Renal cortex interstitium (tissue), 11 donors: ENCODE data around the gene IL19. TPM values are rescaled to one million over a fixed set of nuclear protein-coding genes. Genes with fewer than 3 reads are reported as not detected.
"Not testable (repeated sequence)": the region's sequence is repeated elsewhere in the genome, so short reads cannot be mapped to it uniquely, and the experiment has no call there.

Source experiments
- DNase-seq, 11 donors: peaks; one replicate each; pipeline ENCODE4 v3.0.0-alpha.2; 2013; ENCODE audit warnings: low read depth in 9 of 11, low spot score in 4 of 11; ENCODE audit errors: extremely low read depth in 1 of 11
- polyA plus RNA-seq, 3 donors: library from polyadenylated mRNA; unstranded; fragments of 120-200 nt; gene quantifications; one replicate each; pipeline ENCODE4 v1.2.1, GENCODE V29; 2013; ENCODE audit not compliant: insufficient read length in 3 of 3

IL19 gene
- polyA plus RNA-seq, 3 donors, result 0.65 to 1.5 (median 0.68) TPM

DNA sequence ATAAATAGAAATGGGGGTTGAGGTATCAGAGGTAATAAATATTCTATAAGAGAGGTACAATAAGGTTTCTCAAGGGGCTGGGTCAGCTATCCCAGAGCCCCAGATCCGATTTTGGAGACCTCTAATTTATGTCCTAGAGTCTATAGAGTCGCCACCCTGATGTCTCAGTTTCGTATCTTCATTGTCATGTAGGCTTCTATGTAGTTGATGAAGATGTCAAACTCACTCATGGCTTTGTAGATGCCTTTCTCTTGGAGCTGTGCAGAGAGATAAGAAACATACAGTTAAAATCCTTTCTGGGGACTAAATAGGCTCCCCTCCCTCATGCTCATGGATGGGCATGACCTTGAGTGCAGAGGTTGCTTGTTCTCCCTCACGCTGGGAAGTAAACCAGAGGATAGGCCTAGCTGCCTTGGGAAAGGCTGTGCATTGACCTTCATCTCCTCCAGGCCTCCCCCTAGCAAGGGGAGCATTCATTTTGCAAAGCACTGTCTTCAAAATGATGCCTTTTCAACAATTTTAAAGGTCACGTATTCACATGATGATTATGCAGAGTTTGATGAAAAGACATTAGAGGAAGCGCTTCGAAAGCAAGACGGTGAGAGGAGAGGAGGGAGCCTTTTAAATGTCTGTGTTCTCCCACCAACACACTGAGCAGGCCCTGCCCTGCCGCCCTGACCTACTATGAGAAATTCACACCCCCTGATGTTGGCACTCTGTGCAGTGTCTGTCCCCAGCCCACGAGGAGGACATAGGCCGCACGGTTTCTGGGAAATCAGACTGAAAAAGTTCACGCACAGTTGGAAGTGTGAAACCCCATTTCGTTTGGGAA lies 1.9 kb upstream of the IL19 start:
- DNase-seq, result no peak

DNA sequence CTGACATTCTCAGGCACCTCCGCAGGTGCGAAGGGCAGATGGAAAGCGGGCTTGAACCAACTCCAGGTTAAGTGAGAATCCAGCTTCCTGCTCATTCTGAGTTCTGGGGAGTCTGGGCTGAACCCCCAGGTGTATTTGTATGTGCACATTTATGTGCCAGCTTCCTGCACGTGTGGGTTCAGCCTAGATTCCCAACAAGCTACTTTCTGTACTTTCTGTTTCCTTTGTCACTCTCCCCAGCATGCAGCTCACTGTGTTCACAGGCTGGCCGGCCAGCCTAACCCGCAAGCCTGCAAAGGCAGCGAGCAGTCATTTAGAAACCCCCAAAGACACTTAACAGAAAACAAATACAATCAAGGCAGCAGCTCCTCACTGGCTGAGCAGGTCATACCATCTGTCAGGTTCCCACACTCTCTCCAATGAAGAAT lies 1.3 kb upstream of the IL19 start:
- no peak for DNase-seq

DNA sequence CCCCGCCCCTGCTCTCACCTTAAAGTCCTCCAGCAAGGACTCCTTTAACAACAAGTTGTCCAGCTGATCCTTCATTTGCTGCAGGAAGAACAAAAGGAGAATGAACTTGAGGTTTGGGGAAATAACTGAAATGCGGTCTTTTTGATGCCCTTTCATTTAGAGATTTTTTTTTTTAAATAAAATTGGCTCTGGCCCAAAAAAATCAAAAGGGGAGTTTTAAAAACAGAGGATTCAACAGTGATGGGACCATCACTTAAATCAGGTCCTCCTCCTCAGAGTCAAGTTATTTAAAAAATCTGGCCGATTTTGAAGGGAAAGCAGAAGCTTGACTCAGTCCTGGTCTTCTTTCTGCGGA lies 742 bp downstream of the IL19 start:
- DNase-seq, result no peak

DNA sequence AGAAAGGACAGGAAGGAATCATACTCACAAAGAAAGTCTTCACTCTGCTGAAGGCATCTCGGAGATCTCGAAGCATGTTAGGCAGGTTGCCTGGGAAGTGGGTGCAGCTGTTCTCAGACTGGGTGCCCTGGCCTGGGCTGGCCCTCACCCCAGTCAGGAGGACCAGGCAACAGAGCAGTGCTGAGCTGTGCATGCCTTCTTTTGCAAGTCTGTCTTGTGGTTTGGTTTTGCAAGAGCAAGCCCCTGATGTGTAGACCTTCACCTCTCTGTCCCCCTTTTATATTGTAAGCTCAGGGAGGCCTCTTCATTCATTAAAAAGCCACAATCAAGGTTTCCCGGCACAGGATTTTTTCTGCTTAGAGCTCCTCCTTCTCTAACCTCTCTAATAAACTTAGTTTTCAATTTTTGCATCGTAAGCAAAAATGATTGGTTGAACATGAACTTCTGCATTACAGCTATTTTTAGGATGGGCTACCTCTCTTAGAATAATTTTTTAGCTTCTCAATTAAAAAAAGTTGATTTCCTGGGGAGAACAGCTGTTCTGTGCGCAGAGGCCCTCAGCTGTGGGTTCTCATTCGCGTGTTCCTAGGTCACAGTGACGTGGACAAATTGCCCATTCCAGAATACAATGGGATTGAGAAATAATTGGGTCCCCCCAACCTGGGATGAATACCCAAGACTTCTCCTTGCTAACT lies 1.8 kb downstream of the IL19 start, which contains the start of gene IL10:
Gene IL10, minus strand, starts transcription at position 252 of the 695 bp plus-strand sequence. Its CDS starts 59 bp downstream, at position 193.
- no peak for DNase-seq

DNA sequence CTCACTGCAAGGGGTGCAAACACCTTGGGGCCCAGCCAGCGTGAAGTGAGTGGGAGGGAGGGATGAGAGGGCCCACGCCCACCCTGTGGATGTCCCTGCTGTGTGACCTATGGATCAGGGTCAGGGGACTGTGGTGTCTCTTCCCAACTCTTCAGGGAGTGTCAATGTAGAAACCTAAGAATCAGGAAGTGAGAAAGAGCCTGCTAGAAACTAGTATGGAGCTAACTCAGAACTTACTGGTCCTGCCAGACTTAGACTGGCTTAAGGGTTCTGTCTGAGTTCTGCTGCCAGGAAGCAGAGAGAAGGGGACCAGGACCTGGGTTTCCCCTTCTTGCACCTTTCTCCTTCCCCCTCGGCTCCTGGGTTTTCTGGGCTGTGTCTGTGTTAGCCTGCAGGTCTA lies 3.5 kb downstream of the IL19 start:
- DNase-seq, result no peak

DNA sequence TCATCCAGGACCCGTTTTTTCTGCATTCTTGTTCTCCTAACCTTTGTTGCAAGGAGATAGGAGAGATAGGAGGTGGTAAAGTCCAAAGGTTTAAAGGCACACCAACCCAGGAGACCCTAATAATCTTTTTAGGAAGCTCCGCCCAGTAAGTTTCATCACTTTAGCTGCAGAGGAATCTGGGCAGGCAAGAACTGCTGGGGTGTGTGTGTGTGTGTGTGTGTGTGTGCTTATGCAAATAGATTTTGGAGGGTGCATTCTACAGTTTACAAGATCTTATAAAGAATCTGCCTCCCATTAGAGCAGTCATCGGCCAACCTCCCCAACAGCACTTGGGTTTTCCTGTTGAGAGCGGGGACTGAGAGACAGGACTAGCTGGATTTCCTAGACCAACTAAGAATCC lies 5.7 kb downstream of the IL19 start:
- no peak for DNase-seq

DNA sequence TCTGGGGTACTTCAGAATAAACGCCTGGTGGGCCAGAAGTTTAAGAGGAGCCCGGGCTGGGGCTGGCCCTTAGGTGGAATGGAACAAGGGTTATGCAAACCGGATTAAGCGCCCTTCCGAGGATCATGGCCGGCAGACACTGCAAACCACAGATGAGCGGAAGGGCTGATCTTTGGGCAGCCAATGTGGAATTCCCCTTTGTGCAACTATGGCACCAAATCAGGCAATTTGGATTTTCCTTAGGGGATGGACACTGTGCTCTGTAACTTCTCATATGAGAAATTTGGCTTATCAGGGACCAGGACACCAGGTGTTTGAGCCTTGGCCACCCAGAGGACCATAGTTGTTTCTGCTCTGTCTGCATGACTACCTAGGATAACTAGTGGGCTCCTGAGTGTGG lies 7.5 kb downstream of the IL19 start:
- DNase-seq, result no peak

DNA sequence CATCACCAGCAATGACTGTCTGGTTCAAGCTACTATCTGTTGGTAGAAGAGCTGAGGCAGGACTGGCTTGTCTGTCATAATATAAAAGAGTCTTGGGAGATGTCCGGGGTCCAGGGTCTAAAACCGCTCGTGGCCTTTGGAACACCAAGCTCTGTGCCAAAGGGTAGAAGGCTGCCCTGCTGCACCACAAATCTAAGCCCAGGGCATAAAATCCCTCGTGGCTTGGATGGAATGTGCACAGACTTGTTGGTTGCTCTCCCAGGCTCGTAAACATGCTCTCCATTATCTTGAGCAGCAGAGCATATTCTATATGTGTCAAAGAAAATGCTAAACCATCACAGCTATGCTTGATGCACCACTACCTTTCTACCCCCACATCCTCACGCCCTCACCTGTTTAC lies 8.3 kb downstream of the IL19 start:
- not testable (repeated sequence) for DNase-seq

DNA sequence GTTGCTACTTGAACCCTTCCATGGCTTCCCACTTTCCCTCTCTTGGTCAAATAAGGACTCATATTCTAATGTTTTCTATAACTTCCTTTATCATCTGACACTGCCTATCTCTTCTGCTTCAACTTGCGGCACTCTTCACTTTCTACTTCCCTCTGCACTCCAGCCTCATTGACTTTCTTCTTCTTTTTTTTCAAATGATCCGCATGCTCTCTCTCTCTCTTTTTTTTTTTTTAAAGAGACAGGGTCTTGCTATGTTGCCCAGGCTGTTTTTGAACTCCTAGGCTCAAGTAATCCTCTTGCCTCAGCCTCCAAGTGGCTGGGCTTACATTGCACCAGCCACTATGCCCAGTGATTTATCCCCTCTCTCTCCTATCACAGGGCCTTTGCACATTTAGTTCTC lies 9.1 kb downstream of the IL19 start:
- DNase-seq, result no peak

DNA sequence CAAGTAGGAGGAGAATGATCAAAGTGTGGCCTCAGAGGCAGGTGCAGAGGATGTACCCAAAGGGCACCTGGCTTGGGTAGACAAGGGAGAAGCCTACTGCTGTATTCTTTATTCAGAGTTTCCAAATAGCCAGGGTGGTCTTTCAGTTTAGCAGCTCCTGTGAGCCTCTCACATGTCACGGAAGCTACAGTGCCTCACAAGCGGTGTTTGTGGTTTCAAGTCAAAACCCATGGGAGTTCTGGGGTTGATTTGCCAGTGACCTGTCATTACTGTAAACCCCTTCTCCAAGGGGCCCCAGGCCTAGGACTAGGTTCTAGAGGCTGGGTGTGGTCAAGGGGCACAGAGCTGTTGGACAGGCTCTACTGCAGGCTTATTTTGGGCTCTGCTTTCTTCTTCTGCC lies 11.9 kb downstream of the IL19 start:
- no peak for DNase-seq

DNA sequence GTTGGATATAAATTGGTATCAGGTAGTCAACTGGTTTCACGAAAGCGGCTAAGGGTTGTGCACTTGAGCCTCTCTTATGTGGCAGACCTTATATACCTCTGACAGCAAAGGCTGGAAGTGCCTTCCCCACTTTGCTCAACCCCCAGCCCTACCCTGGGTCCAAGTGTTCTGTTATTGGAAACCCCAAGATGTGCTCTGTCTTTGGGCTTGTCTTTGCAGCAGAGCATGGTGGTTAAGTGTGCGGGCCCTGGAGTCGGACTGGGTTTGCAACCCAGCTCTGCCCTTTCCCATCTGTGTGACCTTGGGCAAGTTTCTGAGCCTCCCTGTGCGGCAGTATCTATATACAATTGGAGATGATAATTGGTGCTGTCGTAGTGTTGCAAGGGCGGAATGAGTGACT lies 12.9 kb downstream of the IL19 start:
- no peak for DNase-seq

DNA sequence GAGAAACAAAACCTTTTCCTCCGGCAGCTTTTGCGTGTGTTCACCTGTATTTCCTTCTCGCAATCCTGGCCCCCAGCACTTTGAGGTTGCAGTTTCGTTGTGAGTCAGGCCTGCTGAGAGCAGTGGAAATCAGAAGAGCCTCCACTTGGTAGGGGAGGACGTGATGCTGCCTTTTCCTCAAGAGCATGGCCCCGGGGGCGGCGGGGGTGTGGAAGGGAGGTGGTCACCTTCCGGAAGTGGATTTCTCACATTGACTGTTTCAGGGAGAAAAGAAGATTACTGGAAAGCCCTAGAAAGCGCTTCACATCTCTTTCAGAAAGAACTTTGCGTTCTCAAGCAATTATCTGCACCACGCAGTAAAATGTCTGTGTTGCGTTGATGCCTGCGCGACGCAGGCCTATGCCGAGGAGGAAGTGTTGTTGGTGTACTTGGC lies 13.9 kb downstream of the IL19 start:
- DNase-seq, result no peak

DNA sequence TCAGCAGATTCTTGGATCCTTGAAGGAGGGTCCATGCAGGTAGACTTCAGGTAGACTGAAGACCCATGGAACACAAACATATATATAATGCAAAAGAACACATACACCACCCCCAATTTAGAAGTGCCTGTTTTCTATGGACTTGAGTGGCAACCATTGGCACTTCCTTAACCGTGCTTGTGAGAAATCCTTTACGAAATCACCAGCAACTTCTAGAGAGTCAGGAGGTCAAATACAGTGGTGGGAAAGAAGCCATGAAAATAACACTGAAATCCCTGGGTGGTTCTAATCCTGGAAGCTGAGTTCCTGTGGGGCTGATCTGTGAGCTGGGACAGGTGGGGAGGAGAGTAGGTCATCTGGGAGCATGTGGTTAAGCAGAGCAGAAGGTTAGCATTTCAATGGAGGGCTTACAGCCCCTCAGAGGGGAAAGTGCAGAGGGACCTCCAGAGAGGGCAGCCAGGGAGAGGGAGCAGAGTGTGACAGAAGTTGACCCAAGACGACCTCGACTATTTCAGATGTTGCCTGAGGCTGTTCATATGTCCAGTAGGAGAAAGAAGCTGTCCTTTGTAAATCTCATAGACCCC lies 14.7 kb downstream of the IL19 start:
- DNase-seq, result no peak

DNA sequence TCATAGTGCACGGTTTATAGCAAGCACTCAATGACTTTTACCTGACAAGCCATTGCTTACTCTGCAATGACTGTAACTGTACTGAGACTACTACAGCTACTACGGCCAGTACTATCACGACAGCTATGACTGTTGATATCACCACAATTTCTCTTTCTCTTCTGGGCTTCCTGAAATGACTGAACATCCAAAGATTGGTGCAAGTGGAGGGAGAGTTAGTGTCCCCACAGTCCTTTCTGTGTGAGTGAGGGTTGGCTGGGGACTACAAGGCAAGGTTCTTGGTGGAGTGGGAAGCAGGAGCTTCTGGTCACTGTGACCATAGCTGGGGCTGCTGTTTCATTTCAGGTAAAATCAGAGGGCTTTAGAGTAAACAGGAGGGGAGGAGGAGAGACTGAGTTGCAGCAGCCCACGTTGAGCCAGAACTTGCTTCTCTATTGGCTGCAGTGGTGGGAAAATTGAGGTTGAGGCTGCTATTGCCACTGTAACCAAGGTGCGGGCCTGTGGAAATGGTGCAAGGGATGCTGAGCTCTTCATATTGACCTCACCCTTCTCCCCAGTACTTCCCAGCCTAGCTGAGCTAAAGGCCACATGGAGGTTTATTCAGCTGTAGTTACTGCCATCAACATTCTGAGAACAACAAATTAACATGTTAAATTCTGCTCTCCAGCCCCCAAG lies 15.8 kb downstream of the IL19 start:
- DNase-seq, result no peak

DNA sequence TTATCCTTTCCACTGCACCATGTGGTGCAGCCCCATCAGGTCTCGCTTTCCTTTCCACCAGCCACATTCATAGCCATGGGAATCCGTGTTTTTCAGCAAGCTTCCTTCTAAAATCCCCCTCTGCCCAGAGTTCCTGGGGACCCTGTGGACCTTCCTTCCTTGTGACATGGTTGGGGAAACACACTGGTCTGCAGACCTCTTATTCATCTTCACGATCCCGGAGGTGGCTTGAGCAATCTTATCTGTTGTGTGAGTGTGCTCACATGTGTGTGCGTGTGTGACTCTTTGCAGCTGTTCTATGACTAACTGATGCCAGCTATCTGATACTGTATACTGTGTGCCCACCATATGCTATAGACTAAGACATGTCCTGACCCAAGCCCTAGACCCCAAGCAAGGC lies 17.3 kb downstream of the IL19 start:
- no peak for DNase-seq

DNA sequence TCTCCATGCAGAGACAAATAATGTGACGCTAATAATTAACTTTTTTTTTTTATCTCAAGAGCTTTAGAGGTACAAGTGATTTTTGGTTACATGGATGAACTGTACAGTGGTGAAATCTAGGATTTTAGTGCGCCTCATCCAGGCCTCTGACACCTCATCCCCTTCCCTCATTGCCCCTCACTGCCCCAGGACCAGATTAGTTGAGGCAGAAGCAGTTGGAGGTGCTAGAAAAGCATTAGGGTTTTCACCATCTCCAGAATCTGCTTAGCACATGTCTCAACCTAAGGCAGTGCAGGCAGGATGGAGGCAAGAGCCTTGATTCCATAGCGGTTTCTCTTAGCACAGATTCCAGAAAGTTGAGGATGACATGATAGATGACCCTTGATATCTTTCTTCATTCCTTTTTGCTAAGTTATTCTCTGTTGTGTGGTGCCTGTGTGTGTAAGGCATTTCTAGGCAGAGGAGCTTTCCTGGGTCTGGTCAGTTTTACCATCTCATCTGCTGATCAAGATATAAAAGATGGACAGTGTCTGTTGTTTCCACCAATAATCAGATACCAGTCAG lies 18.0 kb downstream of the IL19 start:
- no peak for DNase-seq

DNA sequence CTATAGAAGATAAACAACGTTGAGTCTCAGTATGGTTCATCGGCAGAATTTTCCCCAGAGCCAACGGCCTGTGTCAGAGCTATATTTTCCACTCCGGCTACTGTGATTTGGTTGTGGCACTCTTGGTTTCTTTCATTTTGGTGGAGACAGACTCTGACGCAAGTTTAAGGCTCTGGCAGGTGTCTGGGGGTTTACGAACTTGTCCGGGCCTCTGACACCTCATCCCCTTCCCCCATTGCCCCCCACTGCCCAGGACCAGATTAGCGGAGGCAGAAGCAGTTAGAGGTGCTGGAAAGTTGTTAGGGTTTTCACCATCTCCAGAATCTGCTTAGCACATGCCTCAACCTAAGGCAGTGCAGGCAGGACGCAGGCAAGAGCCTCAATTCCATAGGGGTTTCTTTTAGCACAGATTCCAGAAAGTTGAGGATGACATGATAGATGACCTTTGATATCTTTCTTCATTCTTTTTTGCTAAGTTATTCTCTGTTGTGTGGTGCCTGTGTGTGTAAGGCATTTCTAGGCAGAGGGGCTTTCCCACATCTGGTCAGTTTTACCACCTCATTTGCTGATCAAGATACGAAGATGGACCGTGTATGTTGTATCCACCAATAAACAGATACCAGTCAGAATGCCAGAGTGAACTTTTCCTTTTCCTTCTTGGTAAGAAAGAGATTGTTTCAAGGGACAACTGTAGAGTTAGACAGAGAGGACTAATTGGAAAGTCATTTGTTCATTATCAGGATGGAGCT lies 20.1 kb downstream of the IL19 start:
- DNase-seq, result no peak

DNA sequence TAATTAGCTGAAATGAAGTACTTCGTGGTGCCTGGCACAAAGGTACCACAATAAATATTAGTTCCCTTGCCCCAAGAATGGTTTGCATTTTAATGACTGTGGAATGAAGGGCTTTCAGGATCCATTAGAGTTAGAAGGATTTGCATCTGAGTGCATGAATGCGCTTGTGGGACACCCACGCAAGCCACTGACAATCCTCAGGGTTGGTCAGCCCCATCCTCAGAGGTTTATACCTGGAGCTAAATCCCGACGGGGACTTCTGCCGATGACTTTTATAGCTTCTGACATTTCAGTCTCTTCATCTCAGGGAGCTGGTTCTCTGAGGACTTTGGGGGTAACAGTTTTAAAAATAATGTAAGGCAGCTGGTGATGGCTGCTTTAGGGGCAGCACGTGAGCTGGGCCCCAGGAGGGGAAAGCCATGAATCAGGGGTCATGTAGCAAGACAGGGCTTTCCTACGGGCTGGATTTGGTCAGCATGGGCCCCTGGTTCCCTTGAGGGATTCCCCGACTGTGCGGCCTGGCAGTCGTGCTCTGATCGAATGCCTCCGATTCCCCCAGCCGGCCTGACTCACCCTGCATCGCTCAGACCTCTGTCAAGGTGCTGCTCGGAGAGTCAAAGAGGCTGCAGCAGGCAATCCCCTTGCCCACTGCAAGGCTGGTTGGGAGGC lies 22.5 kb downstream of the IL19 start:
- no peak for DNase-seq
